ENCODE measurements around the gene SP5.
"Not testable (repeated sequence)": the region's sequence is repeated elsewhere in the genome, so short reads cannot be mapped to it uniquely, and the experiment has no call there.

SP5 gene

DNA sequence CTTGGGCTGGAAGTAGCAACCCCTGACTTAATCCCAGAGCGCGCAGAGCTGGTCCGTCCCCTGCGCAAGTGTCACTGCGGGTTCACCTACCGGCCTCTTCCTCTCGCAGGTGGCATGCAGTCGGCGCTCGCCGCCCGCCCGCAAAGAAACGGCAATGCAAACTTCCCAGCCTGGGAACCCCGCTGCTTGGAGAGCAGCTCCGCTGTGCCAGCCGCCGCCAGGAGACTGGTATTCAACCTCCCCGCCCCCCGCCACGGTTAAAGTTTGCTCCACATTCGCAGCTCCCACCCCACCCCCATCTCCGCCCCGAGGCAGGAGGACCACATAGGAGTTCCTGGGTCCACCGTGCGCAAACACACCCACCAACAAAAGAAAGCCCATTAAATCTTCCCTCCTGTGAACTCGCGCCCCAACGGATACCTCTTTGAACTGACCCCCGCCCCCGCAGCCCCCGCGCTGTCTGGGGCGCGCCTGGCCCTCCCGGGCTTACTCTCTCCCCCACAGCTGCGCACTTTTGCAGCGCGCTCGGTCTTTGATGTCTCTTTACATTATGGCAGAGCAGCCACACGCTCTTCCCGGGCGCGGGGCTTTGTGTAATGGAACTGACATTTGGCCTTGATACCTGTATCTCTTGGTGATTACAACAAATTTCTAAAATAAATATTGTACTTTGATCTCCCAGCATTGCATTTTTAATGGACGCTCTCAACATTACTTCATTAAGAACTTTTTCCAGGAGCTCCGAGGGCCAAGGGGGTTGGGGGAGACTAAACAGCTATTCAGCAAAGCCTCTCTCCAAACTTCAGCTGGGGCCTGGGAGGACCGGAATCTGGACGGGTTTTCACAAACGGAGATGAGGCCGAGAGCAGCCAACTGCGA lies 3.1 kb upstream of the SP5 start:
- no peak for DNase-seq

DNA sequence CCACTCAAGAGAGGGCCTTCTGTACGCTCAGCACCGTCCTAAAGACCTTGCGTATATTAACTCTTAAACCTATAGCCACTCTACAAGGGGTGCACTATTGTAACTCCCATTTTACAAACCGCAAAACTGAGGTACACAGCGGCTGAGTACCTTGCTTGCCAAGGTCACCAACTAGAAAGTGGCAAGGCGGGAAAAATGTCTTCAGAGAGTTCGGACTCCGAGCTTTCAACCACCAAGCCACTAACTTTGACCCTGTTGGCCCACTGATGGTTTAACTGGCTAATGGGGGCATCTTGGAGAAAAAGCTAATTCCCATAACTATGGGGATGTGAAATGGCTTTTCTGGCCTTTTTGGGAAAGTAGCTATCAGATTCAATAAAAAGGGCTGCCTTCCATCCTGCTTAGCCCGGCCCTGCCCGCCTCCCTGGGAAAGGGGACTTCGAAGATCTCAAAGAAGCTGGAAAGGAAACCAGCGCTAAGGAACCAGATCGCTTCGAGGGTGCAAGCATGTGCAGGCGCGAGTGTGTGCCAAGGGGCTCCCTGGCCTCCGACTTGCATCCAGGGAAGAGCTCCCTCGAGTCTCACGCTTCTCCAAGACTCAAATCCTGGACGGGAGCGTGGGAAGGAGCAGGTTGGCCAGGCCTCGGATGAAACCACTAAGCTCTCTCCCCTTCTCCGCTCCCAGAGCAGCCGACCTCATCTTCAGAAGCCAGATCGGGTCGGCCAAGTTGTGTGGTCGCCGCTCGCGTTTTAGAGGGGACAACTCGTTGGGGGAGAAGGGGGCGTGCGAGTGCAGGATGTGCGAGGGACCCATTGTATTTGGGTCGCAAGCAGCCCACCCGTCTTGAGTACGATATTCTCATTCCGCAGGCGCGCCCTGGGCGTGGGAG lies 2.2 kb upstream of the SP5 start:
- no peak for DNase-seq

DNA sequence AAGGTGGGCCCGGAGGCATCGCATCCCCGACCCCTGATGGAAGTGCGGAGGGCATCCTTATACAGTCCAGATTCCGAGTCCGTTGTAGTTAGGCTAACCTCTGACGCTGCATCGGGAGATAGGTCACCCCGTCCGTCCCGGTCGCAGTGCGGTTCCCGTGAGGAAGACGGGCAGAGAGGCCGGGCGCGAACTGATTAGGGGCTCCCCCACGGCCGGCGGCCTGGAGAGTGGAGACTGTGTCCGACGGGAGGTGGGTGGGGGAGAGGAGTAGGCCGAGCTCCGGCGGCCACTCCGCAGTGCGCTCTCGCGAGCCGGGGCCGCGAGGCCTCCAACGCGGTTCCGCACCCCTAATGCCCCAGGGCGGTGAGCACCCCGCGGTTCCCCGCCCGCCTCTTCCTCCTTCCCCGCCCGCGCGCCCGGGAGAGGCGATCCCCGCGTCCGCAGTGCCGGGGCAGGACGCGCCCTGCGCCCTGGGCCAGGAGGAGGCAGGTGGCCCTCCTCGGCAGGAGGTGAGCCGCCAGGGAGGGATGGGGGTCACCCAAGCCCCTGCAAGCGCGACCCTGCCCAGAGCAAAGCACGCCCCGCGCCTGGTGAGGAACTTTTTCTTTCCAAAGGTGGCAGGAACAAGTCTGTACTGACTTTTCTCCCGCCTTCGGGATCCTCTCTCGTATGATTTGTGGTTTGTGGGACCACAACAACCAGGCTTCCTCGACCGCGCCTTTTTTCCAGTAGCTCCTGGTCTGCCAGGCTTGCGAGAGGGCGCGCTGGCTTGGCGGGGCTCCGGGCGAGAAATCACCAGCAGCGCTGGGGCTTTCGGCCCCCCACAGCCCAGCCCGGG lies 1.4 kb upstream of the SP5 start:
- peak; percentile 37 for DNase-seq

DNA sequence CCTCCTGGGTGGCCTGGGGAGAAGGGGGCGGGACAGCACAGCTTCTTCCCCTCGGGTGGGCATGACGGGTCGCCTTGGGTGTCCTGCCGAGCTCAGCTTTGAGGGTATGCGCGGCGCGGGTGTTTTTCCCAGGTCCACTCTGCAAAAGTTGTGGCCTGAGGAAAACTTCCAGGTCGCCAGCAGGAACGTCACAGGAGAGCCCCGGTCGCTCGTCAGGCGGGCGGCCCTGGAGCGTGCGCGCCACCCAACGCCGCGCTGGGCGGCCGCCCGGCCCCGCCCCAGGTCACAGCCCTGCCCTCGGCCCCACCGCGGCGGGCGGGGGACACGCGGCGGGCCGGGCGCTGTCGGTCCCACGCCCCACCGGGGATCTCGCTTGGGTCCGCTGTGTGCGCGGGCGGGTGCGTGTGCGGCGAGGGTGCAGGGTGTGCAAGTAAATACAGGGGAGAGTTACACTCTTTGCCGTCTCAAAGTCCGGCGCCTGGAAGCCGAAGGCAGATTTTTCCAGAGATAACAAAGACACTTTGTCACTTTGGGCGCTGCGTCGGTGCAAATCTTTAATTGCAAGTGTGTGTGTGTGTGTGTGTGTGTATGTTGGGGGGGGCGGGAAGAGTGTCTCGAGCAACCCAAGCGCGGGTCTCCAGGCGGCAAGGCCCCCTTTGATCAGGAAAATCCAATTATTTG lies 616 bp upstream of the SP5 start:
- no peak for DNase-seq

DNA sequence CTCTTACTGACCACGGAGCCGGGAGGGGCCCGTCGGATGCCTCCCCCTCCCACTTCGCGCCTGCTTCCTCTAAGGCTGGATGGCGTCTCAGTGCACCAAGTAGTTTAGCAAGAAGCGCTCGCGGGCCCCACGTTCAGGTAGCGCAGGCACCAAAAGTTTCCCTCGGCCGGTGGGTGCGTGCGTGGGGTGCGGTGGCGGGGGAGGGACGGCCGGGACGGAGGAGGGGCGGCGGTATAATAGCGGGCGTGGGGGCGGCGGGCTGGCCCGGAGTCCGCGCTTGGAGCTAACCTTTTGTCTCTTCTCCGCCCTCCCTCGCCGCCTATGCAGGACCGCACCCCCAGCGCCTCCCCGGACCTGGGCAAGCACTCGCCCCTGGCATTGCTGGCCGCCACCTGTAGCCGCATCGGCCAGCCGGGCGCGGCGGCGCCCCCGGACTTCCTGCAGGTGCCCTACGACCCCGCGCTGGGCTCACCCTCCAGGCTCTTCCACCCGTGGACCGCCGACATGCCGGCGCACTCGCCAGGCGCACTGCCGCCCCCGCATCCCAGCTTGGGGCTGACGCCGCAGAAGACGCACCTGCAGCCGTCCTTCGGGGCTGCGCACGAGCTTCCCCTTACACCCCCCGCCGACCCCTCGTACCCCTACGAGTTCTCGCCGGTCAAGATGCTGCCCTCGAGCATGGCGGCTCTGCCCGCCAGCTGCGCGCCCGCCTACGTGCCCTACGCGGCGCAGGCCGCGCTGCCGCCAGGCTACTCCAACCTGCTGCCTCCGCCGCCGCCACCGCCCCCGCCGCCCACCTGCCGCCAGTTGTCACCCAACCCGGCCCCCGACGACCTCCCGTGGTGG lies 1.0 kb downstream of the SP5 start:
- DNase-seq, result no peak

DNA sequence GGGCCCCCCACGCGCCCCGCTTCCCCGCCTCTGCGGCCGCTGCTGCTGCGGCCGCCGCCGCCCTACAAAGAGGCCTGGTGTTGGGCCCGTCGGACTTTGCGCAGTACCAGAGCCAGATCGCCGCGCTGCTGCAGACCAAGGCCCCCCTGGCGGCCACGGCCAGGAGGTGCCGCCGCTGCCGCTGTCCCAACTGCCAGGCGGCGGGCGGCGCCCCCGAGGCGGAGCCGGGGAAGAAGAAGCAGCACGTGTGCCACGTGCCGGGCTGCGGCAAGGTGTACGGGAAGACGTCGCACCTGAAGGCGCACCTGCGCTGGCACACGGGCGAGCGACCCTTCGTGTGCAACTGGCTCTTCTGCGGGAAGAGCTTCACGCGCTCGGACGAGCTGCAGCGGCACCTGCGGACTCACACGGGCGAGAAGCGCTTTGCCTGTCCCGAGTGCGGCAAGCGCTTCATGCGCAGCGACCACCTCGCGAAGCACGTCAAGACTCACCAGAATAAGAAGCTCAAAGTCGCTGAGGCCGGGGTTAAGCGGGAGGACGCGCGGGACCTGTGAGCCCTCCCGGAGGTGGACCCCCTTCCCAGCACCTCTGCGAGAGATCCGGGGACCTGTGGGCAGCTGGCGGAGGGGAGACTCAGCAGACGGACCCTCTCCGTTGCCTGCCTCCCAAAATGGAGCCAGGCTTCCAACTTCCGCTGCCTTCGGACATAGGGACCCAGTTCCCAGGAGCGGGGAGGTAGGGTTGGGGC lies 1.9 kb downstream of the SP5 start:
- peak; percentile 38 for DNase-seq

DNA sequence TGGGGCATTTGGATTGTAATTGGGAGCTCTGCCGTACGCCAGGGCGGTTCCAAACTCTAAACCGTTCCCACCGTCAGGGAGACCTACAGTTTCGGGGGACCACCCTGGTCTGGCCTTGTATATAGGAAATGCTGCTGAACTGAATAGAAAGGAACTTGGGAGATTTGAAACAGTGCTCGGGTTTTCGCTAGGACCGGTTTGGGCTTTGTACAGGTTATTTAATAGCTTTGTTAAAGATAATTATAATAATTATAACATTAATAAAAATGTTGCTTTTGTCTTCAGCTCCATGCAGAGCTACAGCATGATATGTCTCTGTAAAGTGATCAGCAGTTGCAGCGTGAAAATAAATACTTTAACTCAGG lies 2.4 kb downstream of the SP5 start:
- no peak for DNase-seq

DNA sequence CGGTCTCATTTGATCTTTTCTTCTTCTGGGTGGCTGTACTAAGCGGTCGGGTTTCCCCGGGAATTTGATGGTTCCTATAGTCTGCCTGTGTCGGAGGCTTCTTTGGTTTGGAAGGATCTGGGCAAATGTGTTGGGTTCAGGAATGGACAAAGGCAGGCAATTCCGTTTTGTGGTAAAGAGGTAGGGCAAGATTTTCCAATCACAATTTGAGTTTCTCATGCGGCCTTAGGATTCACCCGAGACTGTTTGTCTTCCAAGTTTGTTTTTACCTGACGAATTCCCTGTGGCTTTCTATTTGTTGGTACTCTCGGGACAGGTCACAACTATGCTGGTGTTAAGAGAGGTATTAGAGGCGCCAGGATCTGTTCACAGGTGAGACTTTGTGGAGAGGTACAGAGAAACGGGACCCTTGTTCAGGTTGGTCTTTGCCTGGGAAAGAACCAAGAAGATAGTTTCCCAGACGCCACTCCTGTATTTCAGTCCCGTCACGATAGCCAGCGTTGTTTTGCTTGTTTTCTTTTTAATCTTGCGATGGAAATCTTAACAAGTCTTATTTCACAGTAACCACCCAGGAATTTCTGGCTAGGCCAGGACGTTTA lies 3.0 kb downstream of the SP5 start:
- no peak for DNase-seq

DNA sequence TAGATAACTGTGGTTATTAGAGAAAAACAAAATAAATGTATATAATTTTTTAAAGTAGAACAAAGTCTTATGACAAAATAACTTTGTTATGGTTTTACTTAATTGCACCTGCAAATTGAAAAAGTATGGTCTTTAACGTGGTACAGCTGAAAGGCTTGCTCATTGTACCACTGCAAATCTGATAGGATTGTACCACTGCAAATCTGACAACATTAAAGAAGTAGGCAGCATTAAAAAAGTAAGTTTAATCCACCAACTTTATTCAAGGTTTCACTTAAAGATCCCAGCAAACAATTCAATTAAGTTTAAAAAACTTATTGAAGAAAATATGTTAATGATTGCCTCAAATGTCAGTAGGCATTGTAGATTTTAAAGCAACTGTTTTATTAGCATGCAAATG lies 4.7 kb downstream of the SP5 start:
- no peak for DNase-seq

DNA sequence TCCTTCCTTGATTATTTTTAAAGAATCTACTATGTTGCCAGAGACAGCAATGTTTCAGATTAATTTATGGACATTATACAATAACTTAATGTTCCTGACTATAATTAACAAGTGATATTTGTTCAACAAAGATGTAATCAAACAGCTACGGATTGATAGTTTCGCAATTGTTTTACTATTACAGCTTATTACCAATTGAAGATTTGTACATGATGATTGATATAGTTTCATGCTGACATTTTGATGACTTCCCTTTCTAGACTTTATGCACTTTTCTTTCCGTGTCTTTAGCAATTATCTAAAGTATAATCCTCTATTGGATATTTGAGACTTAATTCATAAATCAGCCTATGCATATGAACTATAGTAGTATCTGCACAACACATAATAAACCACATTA lies 6.5 kb downstream of the SP5 start:
- DNase-seq, result no peak

DNA sequence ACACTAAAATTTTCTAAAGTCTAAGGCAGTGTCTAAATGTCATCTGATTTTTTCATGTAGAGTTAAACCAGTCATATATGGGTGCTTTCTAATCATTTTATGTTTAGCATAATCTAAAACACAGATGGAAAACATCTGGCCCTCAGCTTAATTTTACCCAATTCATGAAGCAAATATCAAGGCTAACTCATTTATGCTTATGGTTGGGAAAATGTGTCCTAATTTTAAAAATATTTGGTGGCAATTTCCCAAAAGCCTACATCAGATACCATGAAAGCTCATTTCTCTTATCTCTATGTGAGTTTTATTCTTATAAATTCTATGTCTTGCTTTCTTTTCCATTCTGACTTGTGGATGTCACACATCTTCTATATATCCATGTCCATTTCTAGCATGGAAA lies 7.2 kb downstream of the SP5 start:
- no peak for DNase-seq

DNA sequence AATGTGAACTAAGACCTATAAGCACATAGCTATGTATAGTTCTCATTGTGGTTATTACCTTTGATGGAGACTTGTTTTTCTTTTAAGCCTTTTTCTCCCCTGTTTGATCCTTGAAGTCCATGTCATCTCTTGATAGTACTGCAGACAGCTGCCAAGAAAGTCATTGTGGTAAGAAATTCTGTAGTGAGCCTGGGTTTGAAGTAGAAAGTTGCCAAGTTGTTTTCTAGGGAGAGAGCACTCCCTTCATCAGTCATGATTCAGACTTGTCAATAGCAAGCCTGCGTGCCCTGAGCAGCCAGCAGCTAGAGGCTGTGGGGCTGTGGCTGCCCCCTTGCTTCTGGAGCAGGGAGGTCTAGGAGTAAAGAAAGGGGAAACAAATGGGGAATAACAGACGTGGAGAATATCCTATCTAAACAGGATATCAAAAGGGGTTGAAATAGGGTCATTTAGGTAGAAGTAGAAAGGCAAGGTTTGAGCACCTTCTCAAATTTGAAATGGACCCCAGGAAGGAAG lies 8.4 kb downstream of the SP5 start:
- no peak for DNase-seq

DNA sequence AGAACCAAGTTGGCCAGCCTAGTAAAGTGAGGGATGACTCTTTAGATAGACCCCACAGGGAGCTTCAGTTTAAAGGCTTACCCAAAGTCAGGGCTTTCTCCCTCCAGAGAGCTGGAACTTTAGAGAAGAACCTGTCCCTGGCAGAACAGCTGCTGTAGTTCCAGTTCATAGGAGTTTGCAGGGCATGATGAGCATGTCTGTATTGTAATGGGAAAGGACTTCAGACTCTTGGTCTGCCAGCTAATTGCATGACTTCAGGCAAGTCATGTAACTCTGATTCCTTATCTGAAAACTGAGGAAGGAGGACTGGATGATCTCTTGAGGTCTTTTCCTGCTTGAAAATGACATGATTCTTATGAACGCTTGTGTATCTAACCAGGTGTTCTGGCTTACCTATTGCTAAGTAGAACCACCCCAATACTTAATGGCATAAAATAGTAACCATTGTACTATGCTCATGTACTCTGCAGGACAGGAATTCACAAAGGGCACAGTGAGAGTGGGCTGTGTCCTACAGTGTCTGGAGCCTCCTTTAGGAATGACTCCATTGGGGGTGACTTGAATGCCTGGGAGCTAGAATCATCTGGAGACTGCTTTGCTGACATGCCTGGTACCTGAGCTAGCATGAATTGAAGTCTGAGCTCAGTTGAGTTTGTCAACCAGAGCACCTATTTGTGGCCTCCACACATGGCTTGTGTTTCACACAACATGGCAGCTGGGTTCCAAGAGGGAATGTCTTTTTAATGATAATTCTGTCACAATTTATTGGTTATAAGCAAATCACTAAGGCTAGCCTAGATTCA lies 18.9 kb downstream of the SP5 start:
- no peak for DNase-seq

DNA sequence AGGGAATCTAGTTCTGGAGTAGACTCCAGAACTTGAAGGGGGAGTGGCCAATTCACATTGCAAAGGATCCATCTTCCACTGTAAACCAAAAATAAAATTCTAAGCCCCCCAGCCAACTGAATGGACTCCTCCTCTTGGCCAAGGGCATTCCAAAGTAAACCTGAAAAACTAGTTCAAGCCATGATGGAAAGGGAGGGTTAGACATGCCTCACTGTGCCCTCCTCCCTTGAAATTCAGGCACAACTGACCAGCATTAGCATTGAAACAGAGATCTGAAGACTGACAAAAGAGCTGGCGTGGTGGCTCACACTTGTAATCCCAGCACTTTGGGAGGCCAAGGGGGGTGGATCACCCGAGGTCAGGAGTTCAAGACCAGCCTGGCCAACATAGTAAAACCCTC lies 19.5 kb downstream of the SP5 start:
- DNase-seq, result not testable (repeated sequence)

DNA sequence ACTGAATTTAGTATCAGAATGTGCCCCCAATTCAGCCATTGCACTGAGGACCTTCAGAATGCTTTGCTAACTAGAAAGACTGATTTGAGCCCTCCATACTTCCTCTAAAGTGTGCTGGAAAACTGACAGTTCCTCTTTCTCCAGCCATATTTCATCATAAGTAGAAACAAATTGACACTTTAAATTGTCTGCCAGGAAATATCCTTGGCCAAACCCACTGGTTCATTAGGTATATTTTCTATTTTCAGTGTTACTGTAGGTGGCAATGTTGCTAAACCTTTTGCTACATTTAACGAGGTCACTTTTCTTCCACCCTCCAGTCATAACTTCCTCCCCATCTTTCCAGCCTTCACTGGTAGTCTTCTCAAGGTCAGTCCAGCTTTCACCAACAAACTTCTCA lies 21.5 kb downstream of the SP5 start:
- no peak for DNase-seq

DNA sequence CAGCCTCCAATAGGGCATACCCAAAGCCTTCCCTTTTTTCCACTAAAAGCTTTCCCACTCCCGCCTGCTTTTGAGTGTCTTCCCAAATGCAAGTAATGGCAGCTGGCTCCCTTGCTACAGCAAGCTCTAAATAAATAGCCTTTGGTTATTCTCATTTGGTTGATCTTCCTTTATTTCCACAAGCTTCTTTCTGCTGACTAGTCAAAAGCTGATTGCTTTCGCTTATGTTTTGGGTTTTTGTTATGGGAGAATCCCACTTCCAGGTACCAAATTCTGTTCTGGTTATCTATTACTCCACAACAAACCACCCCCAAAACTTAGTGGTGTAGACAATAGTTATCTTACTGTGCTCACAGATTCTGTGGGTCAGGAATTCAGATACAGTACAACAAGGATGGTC lies 22.3 kb downstream of the SP5 start:
- no peak for DNase-seq

DNA sequence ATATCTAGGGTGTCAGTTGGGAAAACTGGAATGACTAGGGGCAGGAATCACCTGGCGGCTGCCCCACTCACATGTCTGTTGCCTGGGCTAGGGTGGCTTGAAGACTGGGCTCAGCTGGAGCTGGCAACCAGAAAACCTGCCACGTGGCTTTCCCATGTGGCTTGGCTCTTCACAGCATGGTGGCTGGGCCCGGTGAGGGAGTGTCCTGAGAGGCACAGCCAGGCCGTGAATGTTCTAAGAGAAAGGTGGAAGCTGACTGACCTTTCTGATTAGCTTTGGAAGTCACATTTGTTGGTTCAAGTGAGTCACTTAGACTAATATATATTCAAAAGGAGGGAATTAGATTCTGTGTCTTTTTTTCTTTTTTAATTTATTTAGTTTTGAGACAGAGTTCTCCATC lies 22.7 kb downstream of the SP5 start:
- DNase-seq, result no peak

DNA sequence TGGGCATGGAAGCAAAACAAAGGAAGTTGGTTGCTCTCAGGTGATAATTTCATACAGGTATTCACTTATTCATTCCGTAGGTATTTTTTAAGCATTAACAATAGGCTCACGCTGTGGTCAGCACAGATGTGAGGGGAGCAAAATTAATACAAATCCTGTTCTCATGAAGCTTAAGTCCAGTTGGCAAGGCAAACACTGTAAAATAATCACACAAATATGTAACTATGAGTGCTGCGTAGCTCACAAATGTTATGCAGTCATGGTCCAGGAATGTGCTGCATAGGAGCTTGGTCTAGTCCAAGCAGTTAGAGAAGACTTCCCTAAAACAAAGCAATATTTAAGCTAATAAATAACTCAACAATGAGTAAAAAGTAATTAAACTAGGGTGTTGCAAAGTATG lies 23.9 kb downstream of the SP5 start:
- no peak for DNase-seq

DNA sequence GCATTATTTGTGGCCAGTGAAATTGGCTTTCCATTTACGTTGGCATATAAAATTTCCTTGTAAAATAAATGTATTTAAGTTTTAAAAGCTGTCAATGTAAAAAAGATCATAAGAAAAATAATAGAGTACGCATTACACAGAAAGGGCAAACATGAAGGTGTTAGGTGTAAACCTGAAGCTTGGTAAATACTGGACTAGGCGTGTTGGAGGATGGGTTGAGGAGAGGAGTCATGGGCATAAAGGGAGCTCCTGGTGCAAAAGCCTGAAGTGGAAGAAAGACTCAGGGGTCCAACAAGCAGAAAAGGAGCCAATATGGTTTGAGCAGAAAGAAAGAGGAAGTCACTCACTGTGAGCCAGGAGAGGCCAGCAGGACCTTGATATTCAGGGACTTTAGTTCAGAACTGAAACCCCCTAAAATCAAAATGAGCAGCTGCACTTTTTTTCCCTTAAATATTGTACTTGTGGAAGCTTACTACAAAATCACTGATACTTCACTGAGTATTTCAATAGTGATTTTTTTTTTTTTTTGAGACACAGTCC lies 24.4 kb downstream of the SP5 start:
- no peak for DNase-seq
